ENCODE results near the gene AKTIP. TPM values are rescaled to one million over a fixed set of nuclear protein-coding genes. Genes with fewer than 3 reads are reported as not detected.
"Not testable (repeated sequence)": the region's sequence is repeated elsewhere in the genome, so short reads cannot be mapped to it uniquely, and the experiment has no call there.

Gene AKTIP
- polyA plus RNA-seq (2013, experiment 1 of 2), result 22.3 TPM
- 12.9 TPM for polyA plus RNA-seq (2013, experiment 2 of 2)

- H3K36me3 ChIP-seq (ENCODE audit: control insufficient read depth, insufficient read depth, low read length), result peaks cover 1% of the 10 kb centered on the region
- 1% methylated on average over 53 to 60 of the region's 76 CpGs for WGBS, 2 experiments (ENCODE audit: insufficient coverage in 2 of 2)
- H3K4me1 ChIP-seq (ENCODE audit: control insufficient read depth, insufficient read depth, low read length, poor library complexity, severe bottlenecking), result peaks cover 17% of the 10 kb centered on the region
- H3K9me3 ChIP-seq (ENCODE audit: control insufficient read depth, low read length), result no peaks in the 10 kb centered on the region
- peak within 1 kb of the TSS; percentile 72 for H3K4me3 ChIP-seq (ENCODE audit: extremely low read depth, insufficient read depth, low read length, poor library complexity, severe bottlenecking)
- peak within 1 kb of the TSS; percentile 90 for H3K27ac ChIP-seq (ENCODE audit: low read depth, low read length, severe bottlenecking)
Measured at GRCh38 chr16:53502331-53503269, at the start of gene AKTIP. AKTIP (minus strand) TSS chr16:53503209; CDS start chr16:53500259, 2,950 bp downstream.

- no peak overlapping the region for H3K27ac ChIP-seq (ENCODE audit: low read depth, low read length, severe bottlenecking)
- no peaks in the 10 kb centered on the region for H3K9me3 ChIP-seq (ENCODE audit: control insufficient read depth, low read length)
- WGBS, 2 experiments (ENCODE audit: insufficient coverage in 2 of 2), result 37% methylated on average over 14 to 15 of the region's 18 CpGs
- H3K4me3 ChIP-seq (ENCODE audit: extremely low read depth, insufficient read depth, low read length, poor library complexity, severe bottlenecking), result no peak overlapping the region
- peaks cover 9% of the 10 kb centered on the region for H3K4me1 ChIP-seq (ENCODE audit: control insufficient read depth, insufficient read depth, low read length, poor library complexity, severe bottlenecking)
- H3K36me3 ChIP-seq (ENCODE audit: control insufficient read depth, insufficient read depth, low read length), result no peaks in the 10 kb centered on the region
Measured at GRCh38 chr16:53549970-53550690, 47.1 kb upstream of the AKTIP start.

- WGBS, 2 experiments (ENCODE audit: insufficient coverage in 2 of 2), result 20% methylated on average over 1 to 2 of the region's 4 CpGs
- Histone ChIP-seq H3K9me3 (ENCODE audit: control insufficient read depth, low read length) (no peaks in the 10 kb centered on the region), H3K4me3 (ENCODE audit: extremely low read depth, insufficient read depth, low read length, poor library complexity, severe bottlenecking) (no peak overlapping the region), H3K36me3 (ENCODE audit: control insufficient read depth, insufficient read depth, low read length) (no peaks in the 10 kb centered on the region), H3K4me1 (ENCODE audit: control insufficient read depth, insufficient read depth, low read length, poor library complexity, severe bottlenecking) (peaks cover 11% of the 10 kb centered on the region), H3K27ac (ENCODE audit: low read depth, low read length, severe bottlenecking) (no peak overlapping the region)
Measured at GRCh38 chr16:53546988-53547391, 44.0 kb upstream of the AKTIP start.

- no peak overlapping the region for H3K27ac ChIP-seq (ENCODE audit: low read depth, low read length, severe bottlenecking)
- no peaks in the 10 kb centered on the region for H3K36me3 ChIP-seq (ENCODE audit: control insufficient read depth, insufficient read depth, low read length)
- H3K4me3 ChIP-seq (ENCODE audit: extremely low read depth, insufficient read depth, low read length, poor library complexity, severe bottlenecking), result no peak overlapping the region
- H3K9me3 ChIP-seq (ENCODE audit: control insufficient read depth, low read length), result no peaks in the 10 kb centered on the region
- WGBS, 2 experiments (ENCODE audit: insufficient coverage in 2 of 2), result 35 to 44% methylated on average over 4 to 6 of the region's 9 CpGs
- peaks cover 11% of the 10 kb centered on the region for H3K4me1 ChIP-seq (ENCODE audit: control insufficient read depth, insufficient read depth, low read length, poor library complexity, severe bottlenecking)
Measured at GRCh38 chr16:53545433-53545832, 42.4 kb upstream of the AKTIP start.

GRCh38 chr16:53542283-53542682, 39.3 kb upstream of the AKTIP start:
- Histone ChIP-seq H3K36me3 (ENCODE audit: control insufficient read depth, insufficient read depth, low read length) (no peaks in the 10 kb centered on the region), H3K27ac (ENCODE audit: low read depth, low read length, severe bottlenecking) (no peak overlapping the region), H3K9me3 (ENCODE audit: control insufficient read depth, low read length) (no peaks in the 10 kb centered on the region), H3K4me3 (ENCODE audit: extremely low read depth, insufficient read depth, low read length, poor library complexity, severe bottlenecking) (no peak overlapping the region), H3K4me1 (ENCODE audit: control insufficient read depth, insufficient read depth, low read length, poor library complexity, severe bottlenecking) (peaks cover 10% of the 10 kb centered on the region)
- 88 to 92% methylated on average over 19 to 21 of the region's 21 CpGs for WGBS, 2 experiments (ENCODE audit: insufficient coverage in 2 of 2)

- no peak overlapping the region for H3K4me3 ChIP-seq (ENCODE audit: extremely low read depth, insufficient read depth, low read length, poor library complexity, severe bottlenecking)
- no peaks in the 10 kb centered on the region for H3K36me3 ChIP-seq (ENCODE audit: control insufficient read depth, insufficient read depth, low read length)
- no peak overlapping the region for H3K27ac ChIP-seq (ENCODE audit: low read depth, low read length, severe bottlenecking)
- H3K4me1 ChIP-seq (ENCODE audit: control insufficient read depth, insufficient read depth, low read length, poor library complexity, severe bottlenecking), result peaks cover 8% of the 10 kb centered on the region
- 99 to 100% methylated on average over 9 of the region's 9 CpGs for WGBS, 2 experiments (ENCODE audit: insufficient coverage in 2 of 2)
- no peaks in the 10 kb centered on the region for H3K9me3 ChIP-seq (ENCODE audit: control insufficient read depth, low read length)
Measured at GRCh38 chr16:53541326-53541725, 38.3 kb upstream of the AKTIP start.

- 86 to 93% methylated on average over 4 to 5 of the region's 13 CpGs for WGBS, 2 experiments (ENCODE audit: insufficient coverage in 2 of 2)
- H3K4me1 ChIP-seq (ENCODE audit: control insufficient read depth, insufficient read depth, low read length, poor library complexity, severe bottlenecking); H3K4me3 ChIP-seq (ENCODE audit: extremely low read depth, insufficient read depth, low read length, poor library complexity, severe bottlenecking); H3K36me3 ChIP-seq (ENCODE audit: control insufficient read depth, insufficient read depth, low read length); H3K27ac ChIP-seq (ENCODE audit: low read depth, low read length, severe bottlenecking); H3K9me3 ChIP-seq (ENCODE audit: control insufficient read depth, low read length): not testable (repeated sequence)
Measured at GRCh38 chr16:53539759-53540718, 37.0 kb upstream of the AKTIP start.

GRCh38 chr16:53539346-53539745, 36.3 kb upstream of the AKTIP start:
- H3K36me3 ChIP-seq (ENCODE audit: control insufficient read depth, insufficient read depth, low read length); H3K4me3 ChIP-seq (ENCODE audit: extremely low read depth, insufficient read depth, low read length, poor library complexity, severe bottlenecking); H3K9me3 ChIP-seq (ENCODE audit: control insufficient read depth, low read length); H3K27ac ChIP-seq (ENCODE audit: low read depth, low read length, severe bottlenecking); H3K4me1 ChIP-seq (ENCODE audit: control insufficient read depth, insufficient read depth, low read length, poor library complexity, severe bottlenecking): not testable (repeated sequence)
- WGBS, 2 experiments (ENCODE audit: insufficient coverage in 2 of 2), result 93 to 100% methylated on average over 5 to 9 of the region's 27 CpGs

- H3K27ac ChIP-seq (ENCODE audit: low read depth, low read length, severe bottlenecking), result no peak overlapping the region
- no peaks in the 10 kb centered on the region for H3K9me3 ChIP-seq (ENCODE audit: control insufficient read depth, low read length)
- H3K4me3 ChIP-seq (ENCODE audit: extremely low read depth, insufficient read depth, low read length, poor library complexity, severe bottlenecking), result no peak overlapping the region
- 93 to 100% methylated on average over 2 to 3 of the region's 5 CpGs for WGBS, 2 experiments (ENCODE audit: insufficient coverage in 2 of 2)
- no peaks in the 10 kb centered on the region for H3K4me1 ChIP-seq (ENCODE audit: control insufficient read depth, insufficient read depth, low read length, poor library complexity, severe bottlenecking)
- no peaks in the 10 kb centered on the region for H3K36me3 ChIP-seq (ENCODE audit: control insufficient read depth, insufficient read depth, low read length)
Measured at GRCh38 chr16:53537626-53538025, 34.6 kb upstream of the AKTIP start.

- no peak overlapping the region for H3K27ac ChIP-seq (ENCODE audit: low read depth, low read length, severe bottlenecking)
- no peak overlapping the region for H3K4me3 ChIP-seq (ENCODE audit: extremely low read depth, insufficient read depth, low read length, poor library complexity, severe bottlenecking)
- H3K9me3 ChIP-seq (ENCODE audit: control insufficient read depth, low read length), result no peaks in the 10 kb centered on the region
- H3K4me1 ChIP-seq (ENCODE audit: control insufficient read depth, insufficient read depth, low read length, poor library complexity, severe bottlenecking), result no peaks in the 10 kb centered on the region
- whole genome bisulfite sequencing, 2 experiments (ENCODE audit: insufficient coverage in 2 of 2), result 81 to 90% methylated on average over 2 of the region's 2 CpGs
- H3K36me3 ChIP-seq (ENCODE audit: control insufficient read depth, insufficient read depth, low read length), result no peaks in the 10 kb centered on the region
Measured at GRCh38 chr16:53534206-53534605, 31.2 kb upstream of the AKTIP start.
